Neural crest cell (in vitro differentiated cells): ENCODE measurements around the gene LYL1. TPM values are rescaled to one million over a fixed set of nuclear protein-coding genes. Genes with fewer than 3 reads are reported as not detected.

Experiments used
- DNase-seq: peaks from one replicate; pipeline ENCODE4 v3.0.0; 2021; ENCODE audit warnings: low read depth, mixed read lengths, low spot score
- H3K27ac Mint-ChIP-seq: one replicate; pipeline ENCODE4 v1.8.0; 2021; ENCODE audit warnings: mild to moderate bottlenecking, mixed read lengths; ENCODE audit not compliant: unreplicated experiment
- H3K27me3 Mint-ChIP-seq: 2 replicates; pipeline ENCODE4 v1.8.0; 2021; ENCODE audit warnings: low read depth, mild to moderate bottlenecking, mixed read lengths
- H3K36me3 Mint-ChIP-seq: 2 replicates; pipeline ENCODE4 v1.8.0; 2021; ENCODE audit warnings: low read depth, mild to moderate bottlenecking, mixed read lengths
- H3K4me1 Mint-ChIP-seq: 2 replicates; pipeline ENCODE4 v1.8.0; 2021; ENCODE audit warnings: mixed read lengths
- H3K4me3 Mint-ChIP-seq: one replicate; pipeline ENCODE4 v1.8.0; 2021; ENCODE audit warnings: mild to moderate bottlenecking, mixed read lengths
- H3K9me3 Mint-ChIP-seq: 2 replicates; pipeline ENCODE4 v1.8.0; 2021; ENCODE audit warnings: mixed read lengths
- total RNA-seq: library from RNA; stranded (reverse); gene quantifications from 2 replicates; pipeline ENCODE4 v1.2.1, GENCODE V29; 2021
- TF ChIP-seq, protein P1 (sequence below): fragments of 200-600 bp; sonication (generic); conservative IDR thresholded peaks from 2 replicates; pipeline ENCODE4 v1.5.0; 2021; ENCODE audit warnings: antibody characterized with exemption, mild to moderate bottlenecking

LYL1 gene
- total RNA-seq, 1 donor from 2014 or later: 0.30 TPM

DNA sequence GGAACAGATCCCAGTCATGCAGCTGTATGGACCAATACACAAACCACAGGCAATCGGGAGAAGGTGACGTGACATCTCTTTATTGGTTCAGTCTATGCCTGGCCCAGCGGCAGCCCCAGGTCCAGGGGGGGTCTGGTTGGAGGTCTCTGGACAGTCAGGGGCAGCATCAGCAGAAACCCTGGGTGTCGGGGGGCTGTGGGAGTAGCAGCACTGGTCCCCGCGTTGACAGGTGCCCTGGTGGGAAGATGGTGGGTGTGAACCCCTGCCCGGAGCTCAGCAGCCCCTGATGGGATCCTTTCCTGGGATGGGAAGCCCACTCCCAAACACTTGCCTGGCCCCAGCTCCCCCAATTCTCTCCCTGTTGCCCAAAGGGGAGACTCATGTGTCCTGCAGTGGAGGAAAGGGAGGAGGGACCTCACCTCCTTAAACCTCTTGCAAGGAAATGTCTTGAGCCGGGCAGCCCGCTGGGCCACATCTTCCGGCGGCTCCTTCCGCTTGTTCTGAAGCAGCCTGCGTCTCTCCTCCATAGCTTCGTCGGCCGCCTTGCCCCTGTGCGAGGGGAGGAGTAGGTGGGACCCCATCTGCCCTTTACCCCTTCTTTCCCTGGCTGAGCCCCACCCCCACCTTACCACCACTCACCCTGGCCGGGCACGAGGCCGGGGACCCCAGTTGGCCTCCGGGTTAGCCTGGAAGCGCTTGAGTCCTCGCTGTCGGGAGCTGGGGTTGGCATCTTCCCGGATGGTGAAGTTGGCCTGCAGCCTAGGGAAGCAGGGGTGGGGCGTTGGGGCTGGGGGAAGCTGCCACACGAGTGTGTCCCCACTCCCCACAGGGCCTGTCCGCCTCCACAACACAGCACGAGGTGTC is 2.4 kb upstream of the LYL1 start:
- Mint-ChIP-seq H3K27me3 (peaks cover 28% of the 10 kb centered on the region), H3K4me1 (peaks cover 2% of the 10 kb centered on the region), H3K36me3 (peaks cover 2% of the 10 kb centered on the region), H3K4me3 (no peak overlapping the region), H3K9me3 (no peaks in the 10 kb centered on the region), H3K27ac (no peak overlapping the region)
- DNase-seq: no peak
- TF ChIP-seq, protein P1, sequence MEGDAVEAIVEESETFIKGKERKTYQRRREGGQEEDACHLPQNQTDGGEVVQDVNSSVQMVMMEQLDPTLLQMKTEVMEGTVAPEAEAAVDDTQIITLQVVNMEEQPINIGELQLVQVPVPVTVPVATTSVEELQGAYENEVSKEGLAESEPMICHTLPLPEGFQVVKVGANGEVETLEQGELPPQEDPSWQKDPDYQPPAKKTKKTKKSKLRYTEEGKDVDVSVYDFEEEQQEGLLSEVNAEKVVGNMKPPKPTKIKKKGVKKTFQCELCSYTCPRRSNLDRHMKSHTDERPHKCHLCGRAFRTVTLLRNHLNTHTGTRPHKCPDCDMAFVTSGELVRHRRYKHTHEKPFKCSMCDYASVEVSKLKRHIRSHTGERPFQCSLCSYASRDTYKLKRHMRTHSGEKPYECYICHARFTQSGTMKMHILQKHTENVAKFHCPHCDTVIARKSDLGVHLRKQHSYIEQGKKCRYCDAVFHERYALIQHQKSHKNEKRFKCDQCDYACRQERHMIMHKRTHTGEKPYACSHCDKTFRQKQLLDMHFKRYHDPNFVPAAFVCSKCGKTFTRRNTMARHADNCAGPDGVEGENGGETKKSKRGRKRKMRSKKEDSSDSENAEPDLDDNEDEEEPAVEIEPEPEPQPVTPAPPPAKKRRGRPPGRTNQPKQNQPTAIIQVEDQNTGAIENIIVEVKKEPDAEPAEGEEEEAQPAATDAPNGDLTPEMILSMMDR: no peak

DNA sequence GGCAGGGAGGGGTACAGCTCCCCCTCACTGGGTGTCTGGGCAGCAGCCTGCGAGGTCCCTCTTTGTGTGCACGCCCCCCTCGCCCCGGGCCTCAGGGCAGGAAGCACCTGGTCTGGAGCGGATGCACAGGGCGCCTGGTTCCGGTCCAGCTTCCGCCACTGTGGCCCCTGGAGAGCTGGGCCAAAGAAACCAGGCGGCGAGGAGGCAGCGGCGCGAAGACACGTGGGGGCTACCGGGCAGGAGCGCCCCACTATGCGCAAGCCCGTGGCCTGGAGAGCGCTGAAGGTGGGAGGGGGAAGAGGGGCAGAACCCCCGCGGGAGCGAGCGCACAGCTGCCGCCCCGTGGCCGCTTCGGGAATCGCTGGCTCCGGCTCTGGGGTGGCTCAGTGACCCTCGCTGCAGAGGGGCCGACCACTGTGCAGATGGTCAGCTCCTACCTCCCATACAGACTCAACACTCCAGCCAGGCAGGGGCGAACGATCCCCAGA is 1.7 kb upstream of the LYL1 start:
- H3K4me1 Mint-ChIP-seq: peaks cover 6% of the 10 kb centered on the region
- H3K36me3 Mint-ChIP-seq: peaks cover 4% of the 10 kb centered on the region
- TF ChIP-seq, protein P1: peak; percentile 61
- no peak overlapping the region for H3K27ac Mint-ChIP-seq
- DNase-seq: peak; percentile 56
- H3K9me3 Mint-ChIP-seq: no peaks in the 10 kb centered on the region
- peaks cover 35% of the 10 kb centered on the region for H3K27me3 Mint-ChIP-seq
- H3K4me3 Mint-ChIP-seq: no peak overlapping the region

DNA sequence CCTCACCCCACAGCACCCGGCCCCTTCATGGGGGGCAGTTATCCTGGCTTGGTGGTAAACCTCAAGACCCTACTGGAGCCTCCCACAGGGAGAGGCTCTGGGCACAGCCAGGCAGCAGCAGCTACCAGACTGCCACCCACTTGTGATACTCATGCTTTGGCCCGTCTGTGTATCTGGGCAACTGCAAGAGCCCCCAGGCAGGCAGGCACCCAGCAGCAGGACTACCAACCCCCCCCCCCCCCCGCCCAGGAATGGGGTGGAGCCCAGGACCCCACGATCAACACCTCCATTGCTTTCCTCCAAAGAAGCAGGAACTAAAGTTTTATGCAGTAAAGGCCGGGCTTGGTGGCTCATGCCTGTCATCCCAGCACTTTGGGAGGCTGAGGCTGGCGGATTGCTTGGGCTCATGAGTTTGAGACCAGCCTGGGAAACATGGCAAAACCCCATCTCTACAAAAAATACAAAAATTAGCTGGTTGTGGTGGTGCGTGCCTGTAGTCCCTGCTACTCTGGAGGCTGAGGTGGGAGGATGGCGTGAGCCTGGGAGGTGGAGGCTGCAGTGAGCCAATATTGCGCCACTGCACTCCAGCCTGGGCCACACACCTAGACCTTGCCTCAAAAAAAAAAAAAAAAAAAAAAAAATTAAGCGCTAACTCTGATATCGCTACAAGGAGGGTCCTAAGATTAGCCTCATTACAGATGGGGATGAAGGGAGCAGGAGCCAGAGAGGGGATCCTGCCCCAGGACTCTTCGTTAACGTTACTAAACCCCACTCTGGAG is 1.1 kb upstream of the LYL1 start:
- Mint-ChIP-seq H3K27ac (no peak overlapping the region), H3K4me1 (peaks cover 6% of the 10 kb centered on the region), H3K9me3 (no peaks in the 10 kb centered on the region), H3K27me3 (peaks cover 40% of the 10 kb centered on the region), H3K4me3 (no peak overlapping the region), H3K36me3 (peaks cover 4% of the 10 kb centered on the region)
- DNase-seq: no peak
- TF ChIP-seq, protein P1: no peak

DNA sequence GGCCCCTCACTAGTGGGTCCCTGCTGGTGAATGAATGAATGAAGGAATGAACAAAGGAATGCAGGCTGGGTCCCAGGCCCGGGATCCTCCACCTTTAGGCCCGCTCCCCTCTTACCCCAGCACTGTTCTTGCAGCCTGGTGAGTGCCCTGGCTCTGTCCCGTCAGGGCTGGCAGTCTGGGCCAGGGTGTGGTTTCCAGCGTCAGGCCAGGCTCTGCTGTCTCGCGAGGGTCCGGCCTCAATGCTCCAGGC is 317 bp downstream of the LYL1 start:
- DNase-seq: no peak
- TF ChIP-seq, protein P1: no peak
- Mint-ChIP-seq H3K27ac (no peak overlapping the region), H3K9me3 (no peaks in the 10 kb centered on the region), H3K4me3 (no peak overlapping the region), H3K27me3 (peaks cover 54% of the 10 kb centered on the region), H3K4me1 (peaks cover 11% of the 10 kb centered on the region), H3K36me3 (peaks cover 4% of the 10 kb centered on the region)

DNA sequence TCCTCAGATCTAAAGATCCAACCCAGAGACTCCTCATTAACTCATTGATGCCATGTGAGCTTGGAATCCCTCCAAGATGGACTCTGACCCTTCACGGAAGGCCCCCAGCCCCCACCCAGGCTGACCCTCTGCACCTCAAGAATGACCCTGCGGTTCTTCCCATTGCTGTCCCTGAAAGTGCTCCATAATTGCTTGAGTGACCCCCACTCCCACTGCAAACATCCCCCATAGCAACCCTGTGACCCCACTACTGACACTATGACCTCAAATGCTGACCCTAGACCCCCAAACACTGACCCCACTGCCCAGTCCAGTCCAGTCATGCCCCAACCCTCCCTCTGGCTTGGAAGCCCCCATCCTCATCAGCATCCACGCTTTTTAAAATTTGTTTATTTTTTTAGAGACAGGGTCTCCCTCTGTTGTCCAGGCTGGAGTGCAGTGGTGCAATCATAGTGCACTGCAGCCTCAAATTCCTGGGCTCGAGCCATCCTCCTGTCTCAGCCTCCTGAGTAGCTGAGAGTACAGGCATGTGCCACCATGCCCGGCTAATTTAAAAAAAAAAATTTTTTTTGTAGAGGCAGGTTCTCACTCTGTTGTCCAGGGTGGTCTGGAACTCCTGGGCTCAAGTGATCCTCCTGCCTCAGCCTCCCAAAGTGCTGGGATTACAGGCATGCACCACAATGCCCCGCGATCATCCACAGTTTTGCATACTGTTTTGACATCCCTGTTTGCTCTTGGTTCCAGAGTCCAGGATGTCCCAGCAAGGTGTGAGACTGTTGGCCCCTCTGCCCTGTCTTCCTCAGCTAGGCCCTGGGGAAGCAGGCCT is 855 bp downstream of the LYL1 start:
- peaks cover 4% of the 10 kb centered on the region for H3K36me3 Mint-ChIP-seq
- no peak for DNase-seq
- peaks cover 11% of the 10 kb centered on the region for H3K4me1 Mint-ChIP-seq
- peaks cover 59% of the 10 kb centered on the region for H3K27me3 Mint-ChIP-seq
- H3K27ac Mint-ChIP-seq: no peak overlapping the region
- TF ChIP-seq, protein P1: no peak
- H3K4me3 Mint-ChIP-seq: no peak overlapping the region
- no peaks in the 10 kb centered on the region for H3K9me3 Mint-ChIP-seq
